ENCODE data around the gene DOK3.
"Not testable (repeated sequence)": the region's sequence is repeated elsewhere in the genome, so short reads cannot be mapped to it uniquely, and the experiment has no call there.

The DOK3 gene

GRCh38 chr5:177496070-177496726 lies 13.4 kb downstream of the DOK3 start:
- DNase-seq: peak; percentile 79

- DNase-seq: peak; percentile 98
Measured at GRCh38 chr5:177495243-177496060, 14.2 kb downstream of the DOK3 start.

- DNase-seq: peak; percentile 98
Measured at GRCh38 chr5:177494346-177495195, 15.1 kb downstream of the DOK3 start.

GRCh38 chr5:177493795-177494345 lies 15.8 kb downstream of the DOK3 start:
- DNase-seq: no peak

GRCh38 chr5:177492841-177493240 lies 16.8 kb downstream of the DOK3 start:
- no peak for DNase-seq

- no peak for DNase-seq
Measured at GRCh38 chr5:177491983-177492746, 17.5 kb downstream of the DOK3 start.

- peak; percentile 72 for DNase-seq
Measured at GRCh38 chr5:177491429-177491945, 18.1 kb downstream of the DOK3 start.

- no peak for DNase-seq
Measured at GRCh38 chr5:177490992-177491391, 18.6 kb downstream of the DOK3 start.

- DNase-seq: no peak
Measured at GRCh38 chr5:177490311-177490991, 19.2 kb downstream of the DOK3 start.

GRCh38 chr5:177489119-177489716 lies 20.4 kb downstream of the DOK3 start:
- no peak for DNase-seq

GRCh38 chr5:177487975-177488374 lies 21.7 kb downstream of the DOK3 start:
- DNase-seq: no peak

GRCh38 chr5:177487144-177487543 lies 22.5 kb downstream of the DOK3 start:
- no peak for DNase-seq

GRCh38 chr5:177486256-177486655 lies 23.4 kb downstream of the DOK3 start:
- DNase-seq: no peak

GRCh38 chr5:177485753-177486152 lies 23.9 kb downstream of the DOK3 start:
- not testable (repeated sequence) for DNase-seq

- no peak for DNase-seq
Measured at GRCh38 chr5:177484902-177485549, 24.6 kb downstream of the DOK3 start.

- DNase-seq: no peak
Measured at GRCh38 chr5:177483994-177484901, 25.4 kb downstream of the DOK3 start.

GRCh38 chr5:177483042-177483441 lies 26.6 kb downstream of the DOK3 start:
- no peak for DNase-seq

GRCh38 chr5:177482359-177482795 lies 27.2 kb downstream of the DOK3 start:
- DNase-seq: no peak

- DNase-seq: peak; percentile 39
Measured at GRCh38 chr5:177479774-177480173, 29.9 kb downstream of the DOK3 start.

Data from fibroblast of skin of scalp (primary cell).